Measurements from ENCODE around the gene LOX. TPM values are rescaled to one million over a fixed set of nuclear protein-coding genes. Genes with fewer than 3 reads are reported as not detected.

LOX gene
- total RNA-seq, 1 donor from 2014 or later: 1.2 TPM

GRCh38 chr5:122019919-122020590 lies 58.0 kb downstream of the LOX start:
- Mint-ChIP-seq H3K9me3 (no peaks in the 10 kb centered on the region), H3K27ac (ENCODE audit: unreplicated experiment) (no peak overlapping the region), H3K27me3 (ENCODE audit: low read depth) (no peaks in the 10 kb centered on the region), H3K4me1 (peaks cover 4% of the 10 kb centered on the region), H3K36me3 (ENCODE audit: low read depth) (peaks cover 22% of the 10 kb centered on the region), H3K4me3 (no peak overlapping the region)
- DNase-seq (ENCODE audit: low read depth, low spot score): no peak
- TF ChIP-seq CTCF (conservative IDR thresholded peaks at IDR 0.05): no peak

- H3K9me3 Mint-ChIP-seq: no peaks in the 10 kb centered on the region
- H3K4me3 Mint-ChIP-seq: no peak overlapping the region
- H3K36me3 Mint-ChIP-seq (ENCODE audit: low read depth): peaks cover 6% of the 10 kb centered on the region
- H3K27me3 Mint-ChIP-seq (ENCODE audit: low read depth): no peaks in the 10 kb centered on the region
- no peak for TF ChIP-seq CTCF (conservative IDR thresholded peaks at IDR 0.05)
- no peak overlapping the region for H3K27ac Mint-ChIP-seq (ENCODE audit: unreplicated experiment)
- no peak for DNase-seq (ENCODE audit: low read depth, low spot score)
- H3K4me1 Mint-ChIP-seq: peaks cover 5% of the 10 kb centered on the region
Measured at GRCh38 chr5:122015471-122015870, 62.6 kb downstream of the LOX start.

GRCh38 chr5:122014236-122014935 lies 63.7 kb downstream of the LOX start:
- no peak overlapping the region for H3K27ac Mint-ChIP-seq (ENCODE audit: unreplicated experiment)
- no peaks in the 10 kb centered on the region for H3K27me3 Mint-ChIP-seq (ENCODE audit: low read depth)
- no peak for DNase-seq (ENCODE audit: low read depth, low spot score)
- H3K9me3 Mint-ChIP-seq: no peaks in the 10 kb centered on the region
- peaks cover 5% of the 10 kb centered on the region for H3K4me1 Mint-ChIP-seq
- H3K4me3 Mint-ChIP-seq: no peak overlapping the region
- no peak for TF ChIP-seq CTCF (conservative IDR thresholded peaks at IDR 0.05)
- H3K36me3 Mint-ChIP-seq (ENCODE audit: low read depth): no peaks in the 10 kb centered on the region

Other genes starting within 250 kb of the LOX start
- gene FTMT, start 226.4 kb downstream of the LOX start, total RNA-seq: not detected in 2 replicates
- 14.6 and 15.0 TPM in 2 replicates for gene SRFBP1, start 116.3 kb downstream of the LOX start, total RNA-seq
- gene ZNF474, start 51.3 kb upstream of the LOX start, total RNA-seq: 0.30 and 0.47 TPM in 2 replicates
- gene SNCAIP, start 234.0 kb upstream of the LOX start, total RNA-seq: 10.2 and 11.6 TPM in 2 replicates